Endothelial cell of umbilical vein (primary cell): ENCODE data around the gene ITPR2. TPM values are rescaled to one million over a fixed set of nuclear protein-coding genes. Genes with fewer than 3 reads are reported as not detected.

Experiments
- BruUV-seq: library from RNA; stranded (reverse); fragments of 400-500 nt; replicated peaks from 2 replicates; lab custom pipeline; 2021; lab: Mats Ljungman, UMichigan
- CTCF ChIA-PET: fragments of 300-600, 350-600 bp; sonication (Branson Sonifier 250); formaldehyde crosslinking; loops from one replicate; lab custom pipeline; 2021; ENCODE audit warnings: antibody characterized with exemption, inconsistent platforms; lab: Charles Lee
- POLR2A ChIA-PET: fragments of 300-600, 350-600 bp; sonication (Branson Sonifier 250); formaldehyde crosslinking; loops from one replicate; lab custom pipeline; 2021; ENCODE audit warnings: antibody characterized with exemption, inconsistent platforms; lab: Charles Lee
- DNase-seq: peaks from one replicate; pipeline ENCODE4 v3.0.0-alpha.2; 2011; ENCODE audit warnings: low read depth, low spot score
- FAIRE-seq: peaks from 2 replicates; lab custom pipeline; 2011; peaks lifted over from hg19 to GRCh38; lab: Jason Lieb, UNC
- H2AFZ ChIP-seq: 2 replicates; pipeline ENCODE4 v1.6.0; 2012; ENCODE audit warnings: low read depth, low read length, control low read depth, inconsistent platforms
- H3K27ac ChIP-seq: 2 replicates; pipeline ENCODE4 v1.5.1; 2011; ENCODE audit warnings: low read depth, mild to moderate bottlenecking, control low read depth, low read length, moderate library complexity; ENCODE audit not compliant: insufficient read depth
- H3K27me3 ChIP-seq, 2 experiments: 2 replicates each; pipeline versions ENCODE4 v1.6.0 to v1.6.1; 2011; ENCODE audit warnings: low read length in 2 of 2, mixed read lengths in 1 of 2; ENCODE audit not compliant: control insufficient read depth in 2 of 2, insufficient read depth in 2 of 2
- H3K36me3 ChIP-seq, 2 experiments: 2 replicates in 1 of 2; 3 replicates in 1 of 2; pipeline ENCODE4 v1.5.1; 2011; ENCODE audit warnings: low read length in 2 of 2, mild to moderate bottlenecking in 1 of 2, moderate library complexity in 1 of 2; ENCODE audit not compliant: control insufficient read depth in 2 of 2, insufficient read depth in 2 of 2; ENCODE audit errors: extremely low read depth in 1 of 2
- H3K4me1 ChIP-seq: 3 replicates; pipeline ENCODE4 v1.5.1; 2011; ENCODE audit warnings: mild to moderate bottlenecking, low read length; ENCODE audit not compliant: control insufficient read depth, insufficient read depth; ENCODE audit errors: extremely low read depth
- H3K4me2 ChIP-seq: 2 replicates; pipeline ENCODE4 v1.6.1; 2011; ENCODE audit warnings: low read length, control low read depth, mixed read lengths; ENCODE audit not compliant: insufficient read depth
- H3K4me3 ChIP-seq, 3 experiments: fragments of 200-600 bp in 1 of 3; sonication (generic), shearing (Covaris generic) in 1 of 3; replicated peaks in 1 of 3; 2 replicates each; pipeline ENCODE4 v1.5.1; 2011 to 2016; ENCODE audit warnings: control low read depth in 3 of 3, low read length in 3 of 3, mild to moderate bottlenecking in 2 of 3, inconsistent platforms in 1 of 3, low read depth in 1 of 3, moderate library complexity in 1 of 3; ENCODE audit not compliant: insufficient read depth in 1 of 3
- H3K79me2 ChIP-seq: 2 replicates; pipeline ENCODE4 v1.6.0; 2012; ENCODE audit warnings: low read length, inconsistent platforms; ENCODE audit not compliant: control insufficient read depth, insufficient read depth
- H3K9ac ChIP-seq: replicated peaks from 2 replicates; pipeline ENCODE3; 2011; ENCODE audit warnings: low read length, control low read depth; ENCODE audit not compliant: insufficient read depth; ENCODE audit errors: extremely low read depth
- H3K9me1 ChIP-seq: replicated peaks from 3 replicates; pipeline ENCODE4 v1.6.0; 2011; ENCODE audit warnings: mild to moderate bottlenecking, low read length; ENCODE audit not compliant: control insufficient read depth, insufficient read depth; ENCODE audit errors: extremely low read depth
- H3K9me3 ChIP-seq: replicated peaks from 2 replicates; pipeline ENCODE4 v1.5.1; 2012; ENCODE audit warnings: low read length, inconsistent platforms; ENCODE audit not compliant: control insufficient read depth, insufficient read depth
- H4K20me1 ChIP-seq: replicated peaks from 2 replicates; pipeline ENCODE3; 2011; ENCODE audit warnings: mild to moderate bottlenecking, low read length; ENCODE audit not compliant: control insufficient read depth, insufficient read depth; ENCODE audit errors: extremely low read depth
- EZH2 ChIP-seq: IDR thresholded peaks from 2 replicates; pipeline ENCODE4 v1.6.1; 2012; ENCODE audit warnings: borderline replicate concordance, low read depth, mild to moderate bottlenecking, moderate library complexity, low read length, inconsistent platforms; ENCODE audit not compliant: severe bottlenecking
- FOS ChIP-seq: IDR thresholded peaks from 2 replicates; pipeline ENCODE4 v1.6.1; 2011; ENCODE audit warnings: mild to moderate bottlenecking, low read length, moderate library complexity, borderline replicate concordance; ENCODE audit not compliant: insufficient read depth
- GATA2 ChIP-seq: IDR thresholded peaks from 2 replicates; pipeline ENCODE4 v1.7.0; 2011; ENCODE audit warnings: low read depth, mild to moderate bottlenecking, moderate library complexity, mixed read lengths, low read length; ENCODE audit not compliant: insufficient read length, insufficient read depth
- JUN ChIP-seq: IDR thresholded peaks from 2 replicates; pipeline ENCODE4 v1.6.1; 2011; ENCODE audit warnings: borderline replicate concordance, low read depth; ENCODE audit not compliant: insufficient read length, insufficient read depth
- MAX ChIP-seq: IDR thresholded peaks from 2 replicates; pipeline ENCODE4 v1.6.1; 2011; ENCODE audit not compliant: insufficient read depth, insufficient read length
- MYC ChIP-seq: IDR thresholded peaks from one replicate; pipeline ENCODE4 v1.6.1; 2011; ENCODE audit warnings: mild to moderate bottlenecking, low read depth, low read length
- POLR2A ChIP-seq: IDR thresholded peaks from 2 replicates; pipeline ENCODE4 v1.6.1; 2012; ENCODE audit warnings: low read depth, mild to moderate bottlenecking, control low read depth, low read length
- POLR2AphosphoS5 ChIP-seq: IDR thresholded peaks from 2 replicates; pipeline ENCODE4 v1.6.1; 2012; ENCODE audit warnings: low read depth, mild to moderate bottlenecking, control low read depth, low read length, moderate library complexity; ENCODE audit not compliant: insufficient read depth
- dilution Hi-C: fragments of 300-500 bp; cut with MboI; formaldehyde crosslinking; loops from one replicate; pipeline ENCODE4 v1.15.0; 2019; ENCODE audit warnings: low sequenced_read_pairs; ENCODE audit not compliant: extremely low pct_ligation_motif_present
- intact Hi-C: fragments of 100-400 bp; cut with micrococcal nuclease; formaldehyde crosslinking; loops from one replicate; pipeline ENCODE4 v1.10.0; 2022
- polyA plus RNA-seq, 4 experiments: library from polyadenylated mRNA; depleted of rRNA in 3 of 4; stranded (reverse) in 3 of 4; unstranded in 1 of 4; fragments of >200 nt; gene quantifications; 2 replicates each; pipeline versions ENCODE4 v1.2.1 to v1.2.3, GENCODE V29; 2011 to 2012; ENCODE audit warnings: missing spikeins in 1 of 4
- total RNA-seq: library from RNA; stranded (reverse); gene quantifications from 2 replicates; pipeline ENCODE4 v1.2.3, GENCODE V29; 2021
- TF ChIP-seq, protein P1 (sequence below), 2 donors: IDR thresholded peaks; 1 replicate in 1 of 2; 2 replicates in 1 of 2; pipeline ENCODE4 v1.5.1; 2011; ENCODE audit warnings: low read length in 2 of 2, mild to moderate bottlenecking in 2 of 2, moderate library complexity in 2 of 2, control low read depth in 1 of 2, inconsistent platforms in 1 of 2, low read depth in 1 of 2; ENCODE audit not compliant: insufficient read depth in 1 of 2; ENCODE audit errors: extremely low read depth in 1 of 2

Gene ITPR2
- total and polyA plus RNA-seq, 2 donors (not counting 3 experiments of a cell fraction or from before 2014, with no cell fraction given) = 16.2 to 86.8 TPM

DNA sequence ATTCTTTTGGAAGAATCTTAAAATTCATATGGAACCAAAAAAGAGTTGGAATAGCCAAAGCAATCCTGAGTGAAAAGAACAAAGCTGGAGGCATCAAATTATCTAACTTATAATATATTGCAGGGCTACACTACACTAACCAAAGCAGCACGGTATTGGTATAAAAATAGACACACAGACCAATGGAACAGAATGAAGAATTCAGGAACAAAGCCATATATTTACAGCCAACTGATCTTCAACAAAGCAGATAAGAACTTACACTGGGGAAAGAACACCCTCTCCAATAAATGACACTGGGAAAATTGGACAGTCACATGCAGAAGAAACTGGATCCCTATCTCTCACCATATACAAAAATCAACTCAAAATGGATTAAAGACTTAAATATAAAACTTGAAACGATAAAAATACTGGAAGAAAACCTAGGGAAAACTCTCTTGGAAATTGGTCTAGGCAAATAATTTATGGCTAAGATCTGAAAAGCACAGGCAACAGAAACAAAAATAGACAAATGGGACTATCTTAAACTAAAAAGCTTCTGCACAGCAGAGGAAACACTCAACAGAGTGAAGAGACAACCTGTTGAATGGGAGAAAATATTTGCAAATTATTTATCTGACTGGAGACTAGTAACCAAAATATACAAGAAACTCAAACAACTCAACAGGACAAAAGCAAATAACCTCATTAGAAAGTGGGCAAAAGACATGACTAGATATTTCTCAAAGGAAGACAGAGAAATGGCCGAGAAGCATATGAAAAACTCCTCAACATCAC is 286.3 kb downstream of the ITPR2 start:
- Histone ChIP-seq H4K20me1 (no peaks in the 10 kb centered on the region), H3K4me1 (no peaks in the 10 kb centered on the region), H3K9me3 (no peaks in the 10 kb centered on the region), H3K27ac (no peak overlapping the region), H3K4me3 (no peak overlapping the region), H3K4me2 (no peak overlapping the region), H3K36me3 (no peaks in the 10 kb centered on the region), H3K9me1 (no peaks in the 10 kb centered on the region), H2AFZ (no peak overlapping the region), H3K27me3 (no peaks in the 10 kb centered on the region), H3K9ac (no peak overlapping the region), H3K79me2 (no peaks in the 10 kb centered on the region)
- POLR2A ChIA-PET = no interaction called here
- no TSS peak for BruUV-seq
- dilution Hi-C loops (no loop called here), intact Hi-C loops (no loop called here)
- FAIRE-seq (no peak), DNase-seq (no peak)
- CTCF ChIA-PET = no interaction called here
- TF ChIP-seq FOS = no peak
- TF ChIP-seq GATA2 = no peak
- TF ChIP-seq POLR2A = no peak
- TF ChIP-seq EZH2 = no peak
- TF ChIP-seq, protein P1, sequence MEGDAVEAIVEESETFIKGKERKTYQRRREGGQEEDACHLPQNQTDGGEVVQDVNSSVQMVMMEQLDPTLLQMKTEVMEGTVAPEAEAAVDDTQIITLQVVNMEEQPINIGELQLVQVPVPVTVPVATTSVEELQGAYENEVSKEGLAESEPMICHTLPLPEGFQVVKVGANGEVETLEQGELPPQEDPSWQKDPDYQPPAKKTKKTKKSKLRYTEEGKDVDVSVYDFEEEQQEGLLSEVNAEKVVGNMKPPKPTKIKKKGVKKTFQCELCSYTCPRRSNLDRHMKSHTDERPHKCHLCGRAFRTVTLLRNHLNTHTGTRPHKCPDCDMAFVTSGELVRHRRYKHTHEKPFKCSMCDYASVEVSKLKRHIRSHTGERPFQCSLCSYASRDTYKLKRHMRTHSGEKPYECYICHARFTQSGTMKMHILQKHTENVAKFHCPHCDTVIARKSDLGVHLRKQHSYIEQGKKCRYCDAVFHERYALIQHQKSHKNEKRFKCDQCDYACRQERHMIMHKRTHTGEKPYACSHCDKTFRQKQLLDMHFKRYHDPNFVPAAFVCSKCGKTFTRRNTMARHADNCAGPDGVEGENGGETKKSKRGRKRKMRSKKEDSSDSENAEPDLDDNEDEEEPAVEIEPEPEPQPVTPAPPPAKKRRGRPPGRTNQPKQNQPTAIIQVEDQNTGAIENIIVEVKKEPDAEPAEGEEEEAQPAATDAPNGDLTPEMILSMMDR (IDR thresholded peaks at IDR 0.05; ENCODE audit: extremely low read depth in 1 of 2, insufficient read depth in 1 of 2, low read depth in 1 of 2, low read length in 2 of 2) = no peak
- TF ChIP-seq MYC = no peak
- TF ChIP-seq JUN = no peak
- TF ChIP-seq MAX = no peak
- no peak for TF ChIP-seq POLR2AphosphoS5
